GM21528 (cell line): ENCODE results near the gene CHCHD1.
"Not testable (repeated sequence)": the region's sequence is repeated elsewhere in the genome, so short reads cannot be mapped to it uniquely, and the experiment has no call there.

ENCODE experiments used
- ATAC-seq: cut with Tn5 transposase; IDR thresholded peaks from one replicate; pipeline ENCODE4 v1.9.1; 2021; ENCODE audit warnings: mild to moderate bottlenecking, moderate library complexity; ENCODE audit not compliant: unreplicated experiment, low FRiP score

The CHCHD1 gene

GRCh38 chr10:73809061-73809818, 27.4 kb downstream of the CHCHD1 start:
- no peak for ATAC-seq

DNA sequence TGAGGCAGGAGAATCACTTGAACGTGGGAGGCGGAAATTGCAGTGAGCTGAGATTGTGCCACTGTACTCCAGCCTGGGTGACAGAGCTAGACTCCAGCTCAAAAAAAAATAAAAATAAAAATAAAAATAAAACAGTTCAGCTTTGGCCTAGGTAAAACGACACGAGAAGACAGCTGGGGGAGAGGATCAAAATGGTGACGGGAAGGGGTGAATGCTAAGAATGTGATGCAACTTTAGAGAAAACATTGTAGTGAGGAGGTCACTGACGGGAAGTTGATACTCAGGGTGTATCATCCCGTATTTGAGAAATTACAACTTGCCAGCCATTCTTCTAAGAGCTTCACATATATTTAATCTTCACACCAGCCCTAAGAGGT, 28.5 kb downstream of the CHCHD1 start:
- no peak for ATAC-seq

- peak; percentile 41 for ATAC-seq
Measured at GRCh38 chr10:73810735-73811465, 29.1 kb downstream of the CHCHD1 start.

DNA sequence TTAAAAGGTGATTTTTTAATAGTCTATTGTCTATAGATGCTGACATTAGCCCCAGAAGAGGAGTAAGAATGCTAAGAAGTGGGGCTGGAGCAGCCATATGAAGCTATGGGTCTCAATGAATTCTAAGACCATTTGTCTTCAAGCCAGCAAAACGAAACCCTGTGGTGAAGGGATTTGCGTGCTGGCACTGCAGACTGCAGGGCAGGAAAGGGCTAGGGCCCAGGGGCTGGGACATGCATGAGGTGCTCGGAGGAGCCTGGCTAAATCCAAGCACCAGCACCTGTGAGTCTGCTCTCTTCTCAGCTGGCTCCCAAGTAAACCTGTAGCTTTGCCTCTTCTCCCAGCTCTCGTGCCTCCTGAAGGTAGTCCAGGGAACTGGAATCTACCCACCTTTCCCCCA, 30.8 kb downstream of the CHCHD1 start:
- no peak for ATAC-seq

DNA sequence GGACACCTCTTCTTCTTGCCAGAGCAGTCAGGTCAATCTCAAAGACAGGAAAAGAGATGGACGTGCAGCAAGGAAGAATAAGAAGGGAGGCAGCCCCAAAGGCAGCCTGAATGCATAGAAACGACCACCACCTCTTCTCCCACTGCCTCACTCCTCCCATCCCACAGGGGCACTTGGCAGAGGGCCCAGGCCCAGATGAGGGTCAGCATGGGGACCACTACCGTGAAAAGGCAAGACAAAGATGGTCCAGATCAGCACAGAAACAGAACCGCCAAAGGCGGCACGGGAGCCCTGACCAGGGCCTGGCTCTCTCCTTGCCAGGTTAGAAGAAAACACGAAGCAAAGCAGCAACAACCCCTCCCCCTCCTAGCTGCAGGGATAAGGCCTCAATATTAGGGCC, 31.5 kb downstream of the CHCHD1 start:
- ATAC-seq = no peak

DNA sequence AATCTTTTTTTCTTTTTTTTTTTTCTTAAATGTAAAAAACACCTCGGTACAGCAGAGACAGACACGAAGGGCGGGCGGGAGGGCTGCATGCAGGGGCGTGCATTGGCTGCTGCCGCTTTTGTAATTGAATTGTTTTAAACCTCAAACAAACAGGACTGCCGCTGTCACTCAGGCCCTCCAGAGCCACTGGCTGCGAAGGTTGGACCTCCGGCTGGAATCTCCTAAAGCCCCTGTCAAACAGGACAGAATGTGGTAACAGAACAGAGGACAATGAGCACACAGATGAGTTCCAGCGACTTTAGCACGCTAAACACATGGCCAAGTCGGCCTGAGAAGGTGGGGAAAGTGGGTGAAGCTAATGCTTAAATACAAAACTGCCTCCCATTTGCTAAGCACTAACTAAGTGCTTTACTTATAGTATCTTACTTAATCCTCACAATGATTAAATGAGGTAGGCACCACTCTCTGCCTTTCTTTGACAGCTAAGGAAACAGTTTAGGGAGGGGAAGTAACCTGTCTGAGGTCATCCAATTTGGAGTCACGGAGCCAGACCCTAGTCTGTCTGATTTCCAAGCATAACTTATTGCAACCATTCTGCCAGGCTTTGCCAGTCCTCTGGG, 32.5 kb downstream of the CHCHD1 start:
- no peak for ATAC-seq

- no peak for ATAC-seq
Measured at GRCh38 chr10:73814896-73815718, 33.3 kb downstream of the CHCHD1 start.

- ATAC-seq = no peak
Measured at GRCh38 chr10:73815719-73816030, 33.8 kb downstream of the CHCHD1 start.

GRCh38 chr10:73816917-73817729, 35.3 kb downstream of the CHCHD1 start:
- ATAC-seq = no peak

- ATAC-seq = no peak
Measured at GRCh38 chr10:73817826-73818225, 36.0 kb downstream of the CHCHD1 start.

DNA sequence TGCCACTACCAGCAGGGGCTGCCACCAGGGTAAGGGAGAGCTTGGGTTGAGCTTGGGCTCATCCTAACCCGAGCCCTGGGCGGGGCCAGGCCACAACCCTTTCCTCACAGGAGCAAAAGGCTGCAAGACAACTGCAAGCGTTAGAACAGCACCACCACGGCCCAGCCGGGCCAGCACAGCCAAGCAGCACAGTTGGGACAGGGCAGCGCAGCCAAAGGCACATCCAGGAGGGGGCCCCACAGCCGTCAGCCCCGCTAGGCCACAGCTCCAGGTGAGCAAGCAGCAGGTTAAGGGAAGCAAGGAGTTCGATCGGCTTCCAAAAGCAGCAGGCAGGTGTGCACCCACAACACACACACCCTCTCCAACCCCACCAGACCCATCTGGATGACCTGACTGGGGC, 36.6 kb downstream of the CHCHD1 start:
- no peak for ATAC-seq

- ATAC-seq = no peak
Measured at GRCh38 chr10:73819081-73819480, 37.2 kb downstream of the CHCHD1 start.

DNA sequence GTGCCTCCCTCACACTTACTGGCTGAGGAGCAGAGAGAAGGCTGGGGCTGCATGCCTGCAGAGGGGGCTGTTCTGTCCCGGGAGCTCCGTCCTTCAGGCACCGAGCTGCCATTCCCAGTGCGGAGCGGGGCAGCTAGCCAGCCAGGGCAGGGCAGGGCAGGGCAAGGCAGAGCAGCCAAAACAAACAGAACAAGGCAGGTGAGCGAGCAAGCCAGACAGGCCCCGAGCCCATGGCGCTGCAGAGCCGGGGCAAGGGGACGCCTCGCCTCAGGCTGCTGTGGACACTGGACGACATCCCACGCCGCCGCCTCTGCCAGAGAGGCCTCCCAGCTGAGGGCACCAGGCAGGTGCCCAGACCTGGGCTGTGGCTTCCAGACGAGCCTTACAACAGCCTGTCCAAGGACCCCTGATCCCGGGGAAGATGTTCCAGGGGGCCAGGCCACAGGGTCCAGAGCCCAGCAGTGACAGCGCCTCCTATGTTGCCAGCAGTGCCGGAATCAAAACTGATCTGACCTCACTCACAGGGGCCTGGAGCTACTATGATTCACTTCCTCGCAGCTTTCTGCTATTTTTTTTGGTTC, 37.8 kb downstream of the CHCHD1 start:
- no peak for ATAC-seq

- ATAC-seq = no peak
Measured at GRCh38 chr10:73823391-73823790, 41.5 kb downstream of the CHCHD1 start.

DNA sequence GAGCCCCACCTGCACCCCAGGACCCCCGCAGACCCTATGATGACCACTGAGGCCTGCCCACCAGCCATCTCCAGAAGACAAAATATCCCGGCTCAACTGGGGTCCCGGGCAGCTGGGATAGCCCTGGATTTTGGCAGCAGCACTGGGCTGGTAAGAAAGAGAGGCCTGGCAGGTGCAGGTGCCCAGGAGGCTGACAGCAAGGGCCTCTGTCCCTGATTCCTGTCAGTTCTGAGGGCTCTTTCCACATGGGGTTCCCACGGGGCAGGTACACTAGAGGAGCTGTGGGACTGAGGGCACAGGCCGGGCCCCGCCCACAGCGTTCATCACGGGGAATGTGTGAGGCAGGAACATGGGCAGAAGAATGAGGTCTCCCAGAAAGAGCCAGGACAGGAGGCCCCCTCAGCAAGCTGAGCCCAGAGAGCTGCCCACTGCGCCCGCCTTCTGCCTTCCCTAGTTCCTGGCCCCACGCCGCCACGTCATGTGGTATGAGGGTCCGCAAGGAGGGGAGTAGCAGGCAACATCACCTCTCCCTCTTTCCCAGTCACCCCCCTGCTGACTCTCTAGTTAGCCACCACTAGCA, 42.4 kb downstream of the CHCHD1 start:
- ATAC-seq = no peak

DNA sequence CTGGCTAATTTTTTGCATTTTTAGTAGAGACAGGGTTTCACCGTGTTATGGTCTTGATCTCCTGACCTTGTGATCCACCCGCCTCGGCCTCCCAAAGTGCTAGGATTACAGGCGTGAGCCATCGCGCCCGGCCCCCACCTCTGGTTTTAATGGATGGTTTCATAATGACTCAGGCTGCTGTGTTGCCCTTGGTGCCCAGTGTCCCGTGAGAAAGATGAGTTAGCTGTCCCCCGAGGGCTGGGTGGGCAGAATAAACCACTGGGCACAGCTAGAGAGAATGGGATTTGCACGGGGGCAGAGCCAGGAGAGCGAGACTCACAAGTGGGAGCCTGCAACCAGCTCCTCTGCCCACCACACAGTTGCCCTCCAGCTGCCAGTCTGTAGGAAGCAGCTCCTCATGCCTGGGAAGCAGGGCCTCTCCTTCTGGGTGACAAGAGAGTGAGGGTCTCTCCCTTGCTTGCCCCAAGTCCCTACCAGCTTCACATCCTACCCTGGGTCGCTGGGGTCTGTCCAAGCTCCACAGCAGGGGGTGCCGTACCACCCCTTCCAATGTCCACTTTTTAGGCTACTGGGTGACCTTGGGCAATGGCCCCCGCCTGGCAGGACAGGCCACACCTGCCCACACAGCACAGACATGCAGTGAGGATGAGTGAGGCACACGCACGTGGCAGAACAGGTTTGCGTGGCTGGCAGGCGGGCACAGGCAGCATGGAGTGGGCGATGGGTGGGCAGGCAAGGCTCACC, 45.7 kb downstream of the CHCHD1 start:
- no peak for ATAC-seq

DNA sequence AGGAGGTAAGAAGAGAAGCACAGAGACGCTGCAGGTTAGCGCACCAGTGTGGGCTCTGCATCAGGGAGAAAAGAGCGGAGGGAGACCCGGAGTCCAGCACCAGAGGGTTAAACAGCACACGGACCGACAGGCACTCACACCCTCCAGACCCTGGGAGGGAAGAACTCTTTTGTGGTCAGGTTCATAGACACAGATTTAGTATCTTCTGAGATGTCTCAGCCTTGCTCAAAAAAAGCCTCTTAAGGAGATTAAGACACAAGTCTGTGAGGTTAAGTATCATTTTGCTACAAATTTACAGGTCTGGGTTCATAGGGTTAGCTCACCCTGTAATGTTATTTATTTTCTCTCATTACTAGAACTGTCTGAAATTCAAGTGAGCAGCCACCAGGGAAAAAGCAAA, 46.3 kb downstream of the CHCHD1 start:
- no peak for ATAC-seq

- ATAC-seq = not testable (repeated sequence)
Measured at GRCh38 chr10:73829090-73829489, 47.2 kb downstream of the CHCHD1 start.
